IPS-NIHi7 (cell line): ENCODE data around the gene AMZ1.
A peak's percentile ranks its signal among the peaks of the same experiment; 100 is the strongest.
"Not testable (repeated sequence)": the region's sequence is repeated elsewhere in the genome, so short reads cannot be mapped to it uniquely, and the experiment has no call there.

ENCODE experiments used
- DNase-seq: peaks from one replicate; pipeline ENCODE4 v3.0.0; 2012; ENCODE audit warnings: mixed read lengths; ENCODE audit errors: extremely low spot score

AMZ1 gene

GRCh38 chr7:2691011-2691707, 3.2 kb downstream of the AMZ1 start:
- DNase-seq = no peak

GRCh38 chr7:2691932-2692439, 4.0 kb downstream of the AMZ1 start:
- not testable (repeated sequence) for DNase-seq

DNA sequence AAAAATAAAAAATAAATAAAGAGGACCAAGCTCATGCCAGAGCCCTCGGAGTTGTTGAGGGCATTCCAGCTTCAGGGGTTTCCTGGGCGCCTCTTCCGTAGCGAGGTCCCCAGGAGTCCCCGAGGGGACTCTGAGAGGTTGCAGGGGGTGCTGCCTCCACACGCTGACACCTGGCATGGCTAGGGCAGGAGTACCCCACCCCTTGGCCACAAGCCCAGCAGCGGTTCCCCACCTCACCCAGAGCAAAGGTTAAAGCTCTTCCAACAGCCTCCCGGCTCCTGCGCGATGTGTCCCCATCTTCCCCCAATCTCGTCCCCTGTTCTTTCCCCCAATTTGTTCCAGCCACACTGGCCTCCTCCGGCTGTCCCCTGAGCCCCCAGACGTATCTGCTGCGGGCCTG, 4.5 kb downstream of the AMZ1 start:
- DNase-seq = no peak

DNA sequence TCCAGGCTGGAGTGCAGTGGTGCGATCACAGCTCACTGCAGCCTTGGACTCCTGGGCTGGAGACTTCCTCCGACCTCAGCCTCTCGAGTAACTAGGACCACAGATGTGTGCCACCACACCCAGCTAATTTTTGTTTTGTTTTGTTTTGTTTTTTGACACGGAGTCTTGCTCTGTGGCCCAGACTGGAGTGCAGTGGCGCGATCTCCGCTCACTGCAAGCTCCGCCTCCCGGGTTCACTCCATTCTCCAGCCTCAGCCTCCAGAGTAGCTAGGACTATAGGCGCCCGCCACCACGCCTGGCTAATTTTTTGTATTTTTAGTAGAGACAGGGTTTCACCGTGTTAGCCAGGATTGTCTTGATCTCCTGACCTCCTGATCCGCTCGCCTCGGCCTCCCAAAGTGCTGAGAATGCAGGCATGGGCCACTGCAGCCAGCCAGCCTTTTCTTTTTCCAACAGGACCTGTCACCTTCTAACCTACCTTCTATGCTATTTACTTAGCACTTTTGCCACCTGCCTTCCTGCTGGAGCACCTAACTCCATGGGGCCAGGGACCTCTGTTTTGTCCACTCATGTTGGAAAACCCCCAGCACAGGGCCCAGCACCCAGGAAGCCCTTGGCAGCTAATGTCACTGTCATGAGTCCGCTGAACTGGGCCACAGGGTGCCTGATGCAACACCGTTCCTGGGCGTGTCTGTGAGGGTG, 5.6 kb downstream of the AMZ1 start:
- not testable (repeated sequence) for DNase-seq

DNA sequence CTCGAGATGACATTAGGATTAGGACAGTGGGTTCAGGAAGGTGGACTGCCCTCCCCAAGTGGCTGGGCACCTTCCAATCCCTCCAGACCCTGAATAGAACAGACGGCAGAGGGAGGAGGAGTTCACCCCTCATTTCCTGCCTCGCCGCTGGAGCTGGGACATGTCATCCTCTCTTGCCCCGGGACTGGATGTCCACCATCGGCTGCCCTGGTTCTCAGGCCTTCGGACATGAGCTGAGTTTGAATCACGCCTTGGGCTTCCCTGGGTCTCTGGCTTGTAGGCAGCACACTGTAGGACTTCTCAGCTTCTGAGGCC, 6.1 kb downstream of the AMZ1 start:
- not testable (repeated sequence) for DNase-seq

GRCh38 chr7:2698581-2699288, 10.7 kb downstream of the AMZ1 start:
- no peak for DNase-seq

- DNase-seq = no peak
Measured at GRCh38 chr7:2699289-2699620, 11.3 kb downstream of the AMZ1 start.

DNA sequence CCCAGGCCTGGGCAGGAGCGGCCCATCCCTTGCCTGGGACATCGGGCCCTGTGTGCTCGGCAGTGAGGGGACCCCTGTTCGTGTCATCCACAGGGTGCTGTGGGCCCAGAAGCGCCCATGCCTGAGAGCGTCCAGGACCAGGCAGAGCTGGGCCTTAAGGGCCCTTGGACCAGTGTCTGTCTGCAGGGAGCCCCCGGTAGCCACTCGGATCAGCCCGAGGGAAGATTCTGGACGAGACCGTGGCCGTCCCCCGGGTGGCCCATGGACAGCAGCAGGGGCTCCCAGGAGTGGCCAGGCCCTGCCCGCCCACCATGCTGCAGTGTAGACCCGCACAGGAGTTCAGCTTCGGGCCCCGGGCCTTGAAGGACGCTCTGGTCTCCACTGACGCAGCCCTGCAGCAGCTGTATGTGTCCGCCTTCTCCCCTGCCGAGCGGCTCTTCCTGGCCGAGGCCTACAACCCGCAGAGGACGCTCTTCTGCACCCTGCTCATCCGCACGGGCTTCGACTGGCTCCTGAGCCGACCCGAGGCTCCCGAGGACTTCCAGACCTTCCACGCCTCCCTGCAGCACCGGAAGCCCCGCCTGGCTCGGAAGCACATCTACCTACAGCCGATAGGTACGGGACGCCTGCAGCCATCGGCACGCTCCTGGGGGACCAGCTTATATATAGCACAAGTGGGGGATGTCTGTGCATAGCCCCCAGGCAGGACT, 12.3 kb downstream of the AMZ1 start:
- DNase-seq = no peak

DNA sequence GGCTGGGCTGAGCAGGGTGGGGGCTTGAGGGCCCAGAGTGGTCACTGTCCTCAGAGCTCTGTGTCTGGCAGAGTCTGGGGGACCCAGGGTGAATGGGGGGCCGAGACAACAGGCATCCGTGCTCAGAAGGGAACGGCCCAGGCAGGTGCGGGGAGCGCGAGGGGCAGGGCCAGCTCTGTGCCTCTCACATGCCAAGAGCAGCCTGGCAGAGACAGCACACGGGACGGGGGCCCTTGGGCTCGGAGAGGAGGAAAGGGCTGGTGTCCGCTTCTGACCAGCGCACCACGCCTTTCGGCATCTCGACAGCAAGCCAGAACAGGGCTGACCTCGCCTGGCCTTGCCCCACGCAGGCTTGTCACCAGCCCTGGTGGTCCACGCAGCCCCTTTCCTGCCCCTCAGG, 13.4 kb downstream of the AMZ1 start:
- no peak for DNase-seq

DNA sequence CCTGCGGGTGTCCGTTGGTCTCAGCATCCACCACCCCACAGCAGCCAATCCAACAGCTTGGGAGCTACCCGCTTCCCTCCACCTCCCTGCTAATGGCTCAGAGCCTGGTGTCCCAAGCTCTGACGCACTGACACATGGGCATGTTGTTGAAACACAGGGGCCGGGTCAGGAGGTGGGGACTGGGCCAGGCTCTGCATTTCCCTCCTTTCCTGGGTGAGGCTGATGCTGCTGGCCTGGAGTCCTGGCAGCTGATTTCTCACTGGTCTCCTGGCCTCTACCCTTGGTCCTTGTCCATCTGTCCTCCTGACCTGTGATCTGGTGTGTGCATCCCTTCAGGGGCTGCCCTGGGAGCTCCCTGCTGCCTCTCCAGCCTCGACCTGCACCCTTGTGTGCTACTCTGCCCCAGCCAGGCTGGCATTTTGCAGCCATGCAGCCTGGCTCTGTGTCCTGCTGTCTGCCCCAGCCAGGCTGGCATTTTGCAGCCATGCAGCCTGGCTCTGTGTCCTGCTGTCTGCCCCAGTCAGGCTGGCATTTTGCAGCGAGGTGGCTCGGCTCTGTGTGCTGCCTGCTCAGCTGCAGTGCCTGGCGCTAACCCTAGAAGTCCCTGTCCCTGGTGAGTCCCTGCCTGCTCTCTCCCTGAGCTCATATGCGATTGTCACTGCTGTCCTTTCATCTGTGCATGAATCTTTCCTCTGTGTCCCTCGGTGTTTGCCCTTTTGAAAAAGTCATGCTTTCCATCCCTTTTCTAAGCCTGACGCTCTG, 14.0 kb downstream of the AMZ1 start:
- no peak for DNase-seq

- DNase-seq = no peak
Measured at GRCh38 chr7:2702594-2702957, 14.6 kb downstream of the AMZ1 start.

GRCh38 chr7:2705371-2706096, 17.5 kb downstream of the AMZ1 start:
- no peak for DNase-seq

DNA sequence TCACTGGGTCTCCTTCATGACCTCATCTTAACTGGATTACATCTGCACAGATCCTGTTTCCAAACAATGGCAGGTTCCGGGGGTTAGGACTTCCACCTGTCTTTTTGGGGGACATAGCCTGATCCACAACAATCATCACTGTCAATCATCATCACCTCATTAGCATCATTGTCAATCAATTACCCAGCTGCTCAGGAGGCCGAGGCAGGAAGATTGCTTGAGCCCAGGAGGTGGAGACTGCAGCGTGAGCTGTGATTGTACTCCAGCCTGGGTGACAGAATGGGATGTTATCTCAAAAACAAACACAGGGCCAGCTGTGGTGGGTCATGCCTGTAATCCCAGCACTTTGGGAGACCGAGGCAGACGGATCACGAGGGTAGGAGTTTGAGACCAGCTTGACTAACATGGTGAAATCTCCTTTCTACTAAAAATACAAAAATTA, 18.7 kb downstream of the AMZ1 start:
- DNase-seq = no peak

DNA sequence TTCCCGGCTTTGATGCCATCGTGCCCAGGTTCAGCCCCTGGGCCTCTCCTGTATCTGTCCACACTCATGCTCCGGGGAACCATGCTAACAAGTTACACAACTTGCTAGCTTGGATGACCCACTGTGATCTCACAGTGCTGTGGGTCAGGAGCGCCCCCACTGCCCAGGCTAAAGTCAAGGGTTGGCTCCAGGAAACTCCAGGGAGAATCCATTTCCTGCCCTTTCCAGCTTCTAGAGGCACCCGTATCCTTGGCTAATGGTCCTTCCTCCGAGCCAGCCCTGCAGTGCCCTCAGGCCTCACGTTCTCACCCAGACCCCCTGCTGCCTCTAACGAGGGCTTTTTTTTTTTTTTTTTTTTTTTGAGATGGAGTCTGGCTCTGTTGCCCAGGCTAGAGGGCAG, 19.5 kb downstream of the AMZ1 start:
- DNase-seq = no peak

- DNase-seq = no peak
Measured at GRCh38 chr7:2708041-2708440, 20.0 kb downstream of the AMZ1 start.

DNA sequence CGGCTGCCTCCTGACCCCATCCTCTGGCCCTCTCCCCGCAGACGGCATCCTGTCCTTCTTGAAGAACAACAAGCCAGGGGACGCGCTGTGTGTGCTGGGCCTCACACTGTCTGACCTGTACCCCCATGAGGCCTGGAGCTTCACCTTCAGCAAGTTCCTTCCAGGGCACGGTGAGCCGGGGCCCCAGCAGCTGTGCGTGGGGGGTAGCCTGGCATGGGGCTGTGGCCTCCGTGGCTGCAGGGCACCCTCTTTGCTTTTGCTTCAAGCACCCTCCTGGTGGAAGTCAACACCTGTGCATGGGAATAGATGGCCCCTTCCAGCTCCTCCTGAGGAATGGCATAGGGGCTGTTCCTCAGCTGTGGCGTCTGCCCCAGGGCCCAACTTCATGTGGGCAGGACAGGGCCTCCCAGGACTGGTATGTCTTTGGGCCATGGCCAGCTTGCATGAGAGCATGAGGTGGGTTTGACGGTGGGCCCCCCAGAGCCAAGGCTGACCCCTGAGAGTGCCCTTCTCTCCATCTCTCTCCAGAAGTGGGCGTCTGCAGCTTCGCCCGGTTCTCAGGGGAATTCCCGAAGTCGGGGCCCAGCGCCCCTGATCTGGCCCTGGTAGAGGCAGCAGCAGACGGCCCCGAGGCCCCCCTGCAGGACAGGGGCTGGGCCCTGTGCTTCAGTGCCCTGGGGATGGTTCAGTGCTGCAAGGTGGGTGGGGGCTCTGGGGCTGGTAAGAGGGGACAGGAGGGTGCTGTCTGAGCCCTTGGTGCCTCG, 20.7 kb downstream of the AMZ1 start:
- no peak for DNase-seq

- peak; percentile 95 for DNase-seq
Measured at GRCh38 chr7:2709553-2710285, 21.7 kb downstream of the AMZ1 start.

- DNase-seq = no peak
Measured at GRCh38 chr7:2710286-2710655, 22.3 kb downstream of the AMZ1 start.

- DNase-seq = no peak
Measured at GRCh38 chr7:2710901-2711551, 23.0 kb downstream of the AMZ1 start.
